Measurements from ENCODE around the gene DOCK11.

DOCK11 gene

GRCh38 chrX:118623062-118623461 is 127.4 kb downstream of the DOCK11 start:
- no peak for DNase-seq (ENCODE audit: low read depth in 2 of 3, low spot score in 1 of 3)

- no peak for DNase-seq (ENCODE audit: low read depth in 2 of 3, low spot score in 1 of 3)
Observed at GRCh38 chrX:118626346-118626745, 130.7 kb downstream of the DOCK11 start.

DNA sequence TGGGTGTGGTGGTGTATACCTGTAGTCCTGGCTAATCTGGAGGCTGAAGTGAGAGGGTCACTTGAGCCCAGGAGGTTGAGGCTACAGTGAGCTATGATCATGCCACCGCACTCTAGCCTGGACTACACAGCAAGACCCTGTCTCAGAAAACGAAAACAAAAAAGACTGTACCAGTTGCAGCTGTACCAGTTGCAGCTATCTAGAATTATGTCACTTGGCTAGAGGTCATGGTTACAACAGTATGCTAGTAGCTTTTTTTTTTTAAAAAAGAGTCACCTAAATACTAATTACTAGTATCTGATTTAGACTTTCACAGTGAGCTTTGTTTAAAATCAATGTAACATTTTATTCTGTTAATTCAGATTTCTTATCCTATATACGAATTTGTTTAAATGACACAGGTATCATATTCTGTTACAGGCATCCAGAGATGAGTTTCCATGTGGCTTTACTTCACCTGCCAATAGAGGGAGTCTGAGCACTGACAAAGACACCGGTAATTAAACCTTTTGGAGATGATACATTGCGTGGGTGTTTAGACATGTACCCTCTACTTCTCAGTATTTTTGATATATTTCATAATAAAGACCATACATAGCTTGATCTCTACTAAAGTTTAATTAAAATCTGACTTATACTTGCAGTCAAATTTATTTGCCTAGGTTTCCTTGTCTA is 131.6 kb downstream of the DOCK11 start:
- DNase-seq (ENCODE audit: low read depth in 2 of 3, low spot score in 1 of 3): no peak

GRCh38 chrX:118630848-118631247 is 135.2 kb downstream of the DOCK11 start:
- DNase-seq (ENCODE audit: low read depth in 2 of 3, low spot score in 1 of 3): no peak

DNA sequence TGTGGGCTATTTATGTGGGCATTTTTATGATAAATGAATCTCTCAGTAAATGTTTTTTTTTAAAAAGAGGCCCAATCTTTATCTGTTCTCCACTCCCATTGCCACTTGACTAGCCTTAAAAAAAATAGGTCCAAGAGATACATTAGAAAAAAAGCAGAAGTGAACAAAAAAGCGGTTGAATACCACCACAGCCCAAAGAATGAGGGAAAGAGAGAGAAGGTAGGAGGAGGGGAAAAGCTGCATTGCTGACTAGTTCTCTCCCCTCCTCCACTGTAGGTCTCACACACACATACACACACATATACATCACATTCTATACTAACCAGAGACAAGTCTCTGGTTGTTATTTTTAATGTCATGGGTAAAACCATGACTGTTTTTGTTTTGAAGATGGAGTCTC is 136.0 kb downstream of the DOCK11 start:
- DNase-seq (ENCODE audit: low read depth in 2 of 3, low spot score in 1 of 3): no peak

- no peak for DNase-seq (ENCODE audit: low read depth in 2 of 3, low spot score in 1 of 3)
Observed at GRCh38 chrX:118632862-118633261, 137.2 kb downstream of the DOCK11 start.

- DNase-seq (ENCODE audit: low read depth in 2 of 3, low spot score in 1 of 3): no peak
Observed at GRCh38 chrX:118633530-118633929, 137.9 kb downstream of the DOCK11 start.

DNA sequence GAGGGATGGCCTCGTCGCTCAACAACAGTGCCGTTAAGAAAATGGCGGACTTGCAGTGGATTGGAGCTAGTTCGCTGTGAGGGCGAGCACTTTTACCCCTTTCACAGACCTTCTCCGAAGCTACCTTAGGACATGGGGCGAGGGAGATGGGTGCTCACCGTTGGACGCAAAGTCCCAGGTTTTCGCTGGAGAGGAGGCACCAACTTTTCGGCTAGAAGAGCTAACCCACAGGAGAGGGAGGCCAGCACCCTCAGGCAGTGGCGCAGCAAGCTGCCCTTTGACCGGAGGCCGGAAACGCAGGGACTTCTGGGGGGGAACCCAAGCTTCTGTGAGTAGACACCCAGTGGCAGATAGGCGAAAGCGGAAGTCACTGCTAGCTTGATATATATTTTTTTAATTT is 138.7 kb downstream of the DOCK11 start:
- DNase-seq (ENCODE audit: low read depth in 2 of 3, low spot score in 1 of 3): no peak

GRCh38 chrX:118637997-118638396 is 142.4 kb downstream of the DOCK11 start:
- no peak for DNase-seq (ENCODE audit: low read depth in 2 of 3, low spot score in 1 of 3)

DNA sequence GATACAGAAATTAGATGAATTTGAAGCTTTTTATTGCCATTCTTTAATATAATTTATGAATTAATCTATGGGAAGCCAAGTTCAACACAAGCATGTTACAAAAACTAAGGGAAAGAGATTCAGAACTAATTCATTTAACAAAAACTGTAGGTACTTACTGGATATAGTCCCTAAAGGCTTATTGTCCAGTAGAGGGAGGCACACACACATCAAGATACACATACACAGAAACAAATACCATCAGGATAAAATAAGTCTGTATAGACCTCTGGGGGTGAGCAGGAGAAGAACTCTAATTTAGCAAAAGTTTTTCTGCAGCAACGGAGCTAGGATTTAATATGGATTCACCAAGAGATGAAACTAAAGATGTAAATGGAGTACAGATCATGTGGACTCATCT is 148.8 kb downstream of the DOCK11 start:
- DNase-seq (ENCODE audit: low read depth in 2 of 3, low spot score in 1 of 3): no peak

GRCh38 chrX:118652717-118653116 is 157.1 kb downstream of the DOCK11 start:
- no peak for DNase-seq (ENCODE audit: low read depth in 2 of 3, low spot score in 1 of 3)

DNA sequence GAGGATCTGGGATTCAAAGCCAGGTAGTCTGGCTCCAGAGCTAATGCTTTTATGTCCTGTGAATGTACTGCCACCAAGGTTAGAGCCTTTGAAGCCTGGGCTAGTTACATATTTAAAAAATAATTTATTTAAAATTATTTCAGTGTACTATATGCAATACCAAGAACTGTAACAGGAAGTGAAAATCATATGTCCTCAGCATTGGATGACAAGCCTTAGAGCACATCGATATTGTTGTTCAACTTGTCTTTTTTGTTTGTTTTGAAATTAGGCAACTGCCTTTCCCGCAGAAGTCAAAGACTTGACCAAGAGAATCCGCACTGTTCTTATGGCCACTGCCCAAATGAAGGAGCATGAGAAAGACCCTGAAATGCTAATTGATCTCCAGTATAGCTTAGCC is 158.7 kb downstream of the DOCK11 start:
- DNase-seq (ENCODE audit: low read depth in 2 of 3, low spot score in 1 of 3): no peak

DNA sequence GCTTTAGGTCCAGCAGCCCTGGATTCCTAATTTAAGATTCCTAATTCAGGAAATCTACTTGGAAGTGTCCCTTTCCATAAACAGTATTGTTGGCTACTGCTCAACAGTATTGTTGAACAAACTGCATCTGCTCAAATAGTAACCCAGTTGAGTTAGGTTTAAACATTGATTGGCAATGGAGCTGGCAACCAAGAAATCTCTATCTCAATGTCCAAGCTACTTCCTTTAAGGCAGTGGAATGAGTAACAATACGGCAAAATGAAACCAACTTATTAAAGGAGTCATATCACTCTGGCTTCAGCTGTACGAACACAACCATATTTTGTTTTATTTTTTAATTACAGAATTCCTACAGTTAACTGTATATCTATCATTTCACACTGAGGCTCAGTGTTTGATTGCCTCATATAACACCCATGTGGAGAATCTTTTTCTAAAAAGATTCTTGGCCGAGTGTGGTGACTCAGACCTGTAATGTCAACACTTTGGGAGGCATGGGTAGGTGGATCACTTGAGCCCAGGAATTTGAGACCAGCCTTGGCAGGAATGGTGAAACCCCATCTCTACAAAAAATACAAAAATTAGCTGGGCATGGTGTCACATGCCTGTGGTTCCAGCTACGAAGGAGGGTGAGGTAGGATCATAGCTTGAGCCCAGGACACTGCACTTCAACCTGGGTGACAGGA is 160.1 kb downstream of the DOCK11 start:
- DNase-seq (ENCODE audit: low read depth in 2 of 3, low spot score in 1 of 3): no peak

GRCh38 chrX:118657413-118657812 is 161.8 kb downstream of the DOCK11 start:
- DNase-seq (ENCODE audit: low read depth in 2 of 3, low spot score in 1 of 3): no peak

DNA sequence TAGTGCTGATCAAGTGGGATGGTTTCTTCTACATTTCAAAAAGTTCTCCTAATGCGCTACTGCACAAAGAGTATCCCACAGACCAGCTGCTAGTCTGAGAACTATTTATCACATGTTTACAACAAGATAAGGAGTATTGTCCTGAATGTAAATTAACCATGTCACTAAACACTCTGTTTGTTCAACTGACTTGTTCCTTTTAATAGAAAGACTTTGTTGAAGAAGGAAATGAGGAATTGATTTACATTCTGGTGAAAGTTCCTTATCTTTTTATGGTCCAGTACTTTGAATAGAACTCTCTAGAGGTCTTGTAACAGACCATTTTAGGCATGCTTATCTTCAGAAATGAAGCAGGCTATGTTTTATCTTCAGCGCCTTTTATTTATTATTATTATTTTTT is 164.5 kb downstream of the DOCK11 start:
- no peak for DNase-seq (ENCODE audit: low read depth in 2 of 3, low spot score in 1 of 3)

- DNase-seq (ENCODE audit: low read depth in 2 of 3, low spot score in 1 of 3): no peak
Observed at GRCh38 chrX:118665204-118665603, 169.6 kb downstream of the DOCK11 start.

GRCh38 chrX:118666521-118666920 is 170.9 kb downstream of the DOCK11 start:
- DNase-seq (ENCODE audit: low read depth in 2 of 3, low spot score in 1 of 3): no peak

DNA sequence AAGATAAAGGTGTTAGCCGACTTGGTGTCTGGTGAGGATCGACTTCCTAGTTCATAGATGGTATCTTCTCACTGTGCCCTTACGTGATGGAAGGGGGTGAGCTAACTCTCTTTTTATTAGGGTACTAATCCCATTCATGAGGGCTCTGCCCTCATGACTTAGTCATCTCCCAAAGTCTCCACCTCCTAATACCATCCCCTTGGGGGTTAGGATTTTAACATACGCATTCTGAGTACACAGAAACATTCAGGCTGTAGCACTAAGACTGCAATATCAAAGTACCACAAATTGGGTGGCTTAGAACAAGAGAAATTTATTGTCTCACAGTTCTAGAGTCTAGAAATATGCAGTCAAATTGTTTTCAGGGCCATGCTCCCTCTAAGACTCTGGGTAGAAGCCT is 173.8 kb downstream of the DOCK11 start:
- no peak for DNase-seq (ENCODE audit: low read depth in 2 of 3, low spot score in 1 of 3)

- DNase-seq (ENCODE audit: low read depth in 2 of 3, low spot score in 1 of 3): no peak
Observed at GRCh38 chrX:118675326-118675965, 179.8 kb downstream of the DOCK11 start.

GRCh38 chrX:118675966-118676349 is 180.3 kb downstream of the DOCK11 start:
- no peak for DNase-seq (ENCODE audit: low read depth in 2 of 3, low spot score in 1 of 3)

GRCh38 chrX:118677318-118677717 is 181.7 kb downstream of the DOCK11 start:
- no peak for DNase-seq (ENCODE audit: low read depth in 2 of 3, low spot score in 1 of 3)

DNA sequence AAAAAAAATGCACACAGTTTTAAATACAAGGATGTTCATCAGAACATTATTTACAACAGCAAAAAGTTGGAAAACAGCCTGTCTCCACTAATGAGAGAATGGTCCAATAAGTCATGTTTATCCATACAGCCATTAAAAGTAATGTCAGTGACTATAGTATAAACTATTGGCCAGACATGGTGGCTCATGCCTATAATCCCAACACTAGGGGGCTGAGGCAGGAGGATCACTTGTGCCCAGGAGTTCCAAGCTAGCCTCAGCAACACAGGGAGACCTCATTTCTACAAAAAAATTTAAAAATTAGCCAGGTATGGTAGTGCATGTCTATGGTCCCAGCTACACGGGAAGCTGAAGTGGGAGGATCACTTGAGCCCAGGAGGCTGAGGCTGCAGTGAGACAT is 183.7 kb downstream of the DOCK11 start:
- DNase-seq (ENCODE audit: low read depth in 2 of 3, low spot score in 1 of 3): no peak

All from stimulated activated CD4-positive, alpha-beta T cell treated with anti-CD3 and anti-CD28 coated beads, Interleukin-12 subunit alpha, Interleukin-12 subunit beta, amount 100 ng/mL, for 48 hours (primary cell).